K562 (cell line): ENCODE data around the gene HOXA9. TPM values are rescaled to one million over a fixed set of nuclear protein-coding genes. Genes with fewer than 3 reads are reported as not detected.

Source experiments
- ATAC-seq: fragments of 200-7000 bp; cut with Tn5 transposase; 3 replicates; pipeline ENCODE4 v1.9.1; 2020; ENCODE audit warnings: moderate library complexity
- BruUV-seq: library from RNA; stranded (reverse); fragments of 400-500 nt; replicated peaks from 2 replicates; lab custom pipeline; 2021; lab: Mats Ljungman, UMichigan
- CTCF ChIA-PET: fragments of 300-600 bp; formaldehyde crosslinking; extraction: SDS; loops from one replicate; lab custom pipeline; 2021; ENCODE audit warnings: low intra/inter-chr PET ratio; lab: Yijun Ruan, JAX
- POLR2A ChIA-PET: fragments of 300-600, 350-650 bp; sonication (Branson Sonifier 250); formaldehyde crosslinking; extraction: SDS; loops from one replicate; lab custom pipeline; 2021; ENCODE audit warnings: antibody characterized with exemption, inconsistent platforms; lab: Yijun Ruan, JAX
- DNase-seq, 4 experiments: peaks; one replicate each; pipeline versions ENCODE4 v3.0.0 to v3.0.0-alpha.2; 2011 to 2018; ENCODE audit warnings: low spot score in 3 of 4, mixed read lengths in 3 of 4; ENCODE audit errors: extremely low read depth in 1 of 4
- FAIRE-seq: peaks from 2 replicates; lab custom pipeline; 2011; peaks lifted over from hg19 to GRCh38; lab: Jason Lieb, UNC
- H2AFZ ChIP-seq: 2 replicates; pipeline ENCODE4 v1.6.0; 2011; ENCODE audit warnings: low read depth, low read length, control low read depth, inconsistent platforms
- H3K27ac ChIP-seq: fragments of 200-600 bp; 3 replicates; pipeline ENCODE4 v1.8.0; 2011; ENCODE audit warnings: low read depth, mild to moderate bottlenecking, control low read depth, inconsistent platforms, low read length, moderate library complexity, mixed read lengths; ENCODE audit errors: extremely low read depth
- H3K27me3 ChIP-seq, 2 experiments: fragments of 300-600 bp in 1 of 2; 2 replicates in 1 of 2; 3 replicates in 1 of 2; pipeline versions ENCODE4 v1.6.0 to v1.8.0; 2011; ENCODE audit warnings: inconsistent platforms in 2 of 2, low read length in 2 of 2, mild to moderate bottlenecking in 1 of 2, mixed read lengths in 1 of 2, moderate library complexity in 1 of 2; ENCODE audit not compliant: control insufficient read depth in 2 of 2, insufficient read depth in 2 of 2
- H3K36me3 ChIP-seq: fragments of 300-600 bp; 3 replicates; pipeline ENCODE4 v1.8.0; 2011; ENCODE audit warnings: mild to moderate bottlenecking, low read length, inconsistent platforms; ENCODE audit not compliant: control insufficient read depth, insufficient read depth
- H3K4me1 ChIP-seq, 2 experiments: fragments of 200-600 bp in 1 of 2; replicated peaks in 1 of 2; 2 replicates in 1 of 2; 3 replicates in 1 of 2; pipeline versions ENCODE4 v1.5.1 to v1.8.0; 2011; ENCODE audit warnings: inconsistent platforms in 2 of 2, low read length in 2 of 2, mild to moderate bottlenecking in 1 of 2, mixed read lengths in 1 of 2, moderate library complexity in 1 of 2; ENCODE audit not compliant: control insufficient read depth in 2 of 2, insufficient read depth in 2 of 2
- H3K4me2 ChIP-seq: 2 replicates; pipeline ENCODE4 v1.6.1; 2011; ENCODE audit warnings: low read length, control low read depth, inconsistent platforms, mixed read lengths; ENCODE audit not compliant: insufficient read depth
- H3K4me3 ChIP-seq: fragments of 200-600 bp; sonication (generic), shearing (Covaris generic); 2 replicates; pipeline ENCODE4 v1.5.1; 2016; ENCODE audit warnings: control low read depth, inconsistent platforms
- H3K79me2 ChIP-seq: fragments of 200-600 bp; 3 replicates; pipeline ENCODE4 v1.8.0; 2011; ENCODE audit warnings: low read length, inconsistent platforms; ENCODE audit not compliant: control insufficient read depth, insufficient read depth
- H3K9ac ChIP-seq, 2 experiments: 2 replicates each; pipeline versions ENCODE4 v1.6.0 to v1.6.1; 2011; ENCODE audit warnings: low read depth in 2 of 2, low read length in 2 of 2, control low read depth in 1 of 2, inconsistent platforms in 1 of 2, mild to moderate bottlenecking in 1 of 2, mixed read lengths in 1 of 2; ENCODE audit not compliant: insufficient read depth in 1 of 2
- H3K9me1 ChIP-seq: one replicate; pipeline ENCODE4 v1.6.0; 2011; ENCODE audit warnings: inconsistent platforms, mild to moderate bottlenecking, low read length, moderate library complexity; ENCODE audit not compliant: control insufficient read depth, insufficient read depth
- H3K9me3 ChIP-seq: replicated peaks from 2 replicates; pipeline ENCODE4 v1.5.1; 2011; ENCODE audit warnings: low read depth, low read length, inconsistent platforms; ENCODE audit not compliant: control insufficient read depth, insufficient read depth
- H4K20me1 ChIP-seq: replicated peaks from 2 replicates; pipeline ENCODE4 v1.6.1; 2011; ENCODE audit warnings: low read length, inconsistent platforms, mixed read lengths; ENCODE audit not compliant: control insufficient read depth, insufficient read depth
- CBX8 ChIP-seq: fragments of 200-600 bp; sonication (generic); IDR thresholded peaks from 2 replicates; pipeline ENCODE4 v1.6.1; 2012; ENCODE audit warnings: borderline replicate concordance, mixed run types, low read depth, mild to moderate bottlenecking, moderate library complexity, mixed read lengths, low read length, control low read depth, inconsistent platforms; ENCODE audit not compliant: poor library complexity, severe bottlenecking; ENCODE audit errors: extremely low read depth
- DIDO1 ChIP-seq: fragments of 450-650 bp; IDR thresholded peaks from 2 replicates; pipeline ENCODE4 v1.6.1; 2016; ENCODE audit warnings: low read depth, missing biosample characterization, missing genetic modification characterization
- RERE ChIP-seq: sonication (generic); formaldehyde crosslinking; IDR thresholded peaks from 2 replicates; pipeline ENCODE4 v1.8.0; 2023; ENCODE audit warnings: missing genetic modification reagents, mild to moderate bottlenecking, borderline replicate concordance
- TEAD1 ChIP-seq, 2 experiments: fragments of 450-650 bp in 1 of 2; sonication (generic) in 1 of 2; formaldehyde crosslinking; IDR thresholded peaks; 2 replicates each; pipeline versions ENCODE4 v1.4.0 to v1.8.0; 2020 to 2022; ENCODE audit warnings: mild to moderate bottlenecking in 2 of 2, missing genetic modification reagents in 1 of 2
- ZNF143 ChIP-seq: sonication (generic); formaldehyde crosslinking; IDR thresholded peaks from 2 replicates; pipeline ENCODE4 v1.9.0; 2022; ENCODE audit warnings: mild to moderate bottlenecking, missing genetic modification reagents
- ZNF324 ChIP-seq: fragments of 250-450 bp; sonication (Bioruptor Pico); IDR thresholded peaks from 2 replicates; pipeline ENCODE4 v1.4.0; 2020; ENCODE audit warnings: mild to moderate bottlenecking
- WGBS: fragments of 100-300 bp; shearing (Covaris generic); methylation state at CpG from one replicate; pipeline ENCODE4 v1.1.6; 2016; ENCODE audit warnings: low coverage, mixed read lengths; ENCODE audit not compliant: insufficient coverage; ENCODE audit errors: missing lambda C conversion rate; 5-methylcytosine and 5-hydroxymethylcytosine counted together
- in situ Hi-C: fragments of 300-500 bp; cut with MboI; formaldehyde crosslinking; loops from 4 replicates; pipeline ENCODE4 v1.15.0; 2018; ENCODE audit warnings: inconsistent platforms, mixed read lengths
- intact Hi-C: fragments of 100-400 bp; cut with micrococcal nuclease; formaldehyde crosslinking; loops from 2 replicates; pipeline ENCODE4 v1.14.2; 2022
- polyA plus RNA-seq, 8 experiments: library from polyadenylated mRNA; depleted of rRNA in 4 of 8; stranded (reverse) in 5 of 8; unstranded in 3 of 8; fragments of >200 nt; fragmentation: Nextera tagmentation in 2 of 8; fragmentation: Illumina TruSeq in 1 of 8; extraction: Ambion mirVana in 2 of 8; extraction: Trizol in 1 of 8; gene quantifications; 2 replicates each; pipeline versions ENCODE4 v1.2.1 to v1.2.3, GENCODE V29; 2011 to 2014; ENCODE audit warnings: inconsistent platforms in 1 of 8, missing spikeins in 1 of 8
- total RNA-seq, 7 experiments: library from RNA; depleted of rRNA in 6 of 7; stranded (reverse); fragments of >200 nt in 6 of 7; fragmentation: Illumina TruSeq in 2 of 7; extraction: Trizol in 2 of 7; gene quantifications; 2 replicates each; pipeline versions ENCODE4 v1.2.1 to v1.2.3, GENCODE V29; 2011 to 2021; ENCODE audit warnings: low replicate concordance in 1 of 7
- TF ChIP-seq, protein P1 (sequence below): fragments of 450-650 bp; IDR thresholded peaks from 2 replicates; pipeline ENCODE4 v1.6.1; 2016; ENCODE audit warnings: low read depth

Gene HOXA9
- total and polyA plus RNA-seq, 9 of the 15 experiments (the other 6 are each of a cell fraction or from before 2014, with no cell fraction given), result not detected

DNA sequence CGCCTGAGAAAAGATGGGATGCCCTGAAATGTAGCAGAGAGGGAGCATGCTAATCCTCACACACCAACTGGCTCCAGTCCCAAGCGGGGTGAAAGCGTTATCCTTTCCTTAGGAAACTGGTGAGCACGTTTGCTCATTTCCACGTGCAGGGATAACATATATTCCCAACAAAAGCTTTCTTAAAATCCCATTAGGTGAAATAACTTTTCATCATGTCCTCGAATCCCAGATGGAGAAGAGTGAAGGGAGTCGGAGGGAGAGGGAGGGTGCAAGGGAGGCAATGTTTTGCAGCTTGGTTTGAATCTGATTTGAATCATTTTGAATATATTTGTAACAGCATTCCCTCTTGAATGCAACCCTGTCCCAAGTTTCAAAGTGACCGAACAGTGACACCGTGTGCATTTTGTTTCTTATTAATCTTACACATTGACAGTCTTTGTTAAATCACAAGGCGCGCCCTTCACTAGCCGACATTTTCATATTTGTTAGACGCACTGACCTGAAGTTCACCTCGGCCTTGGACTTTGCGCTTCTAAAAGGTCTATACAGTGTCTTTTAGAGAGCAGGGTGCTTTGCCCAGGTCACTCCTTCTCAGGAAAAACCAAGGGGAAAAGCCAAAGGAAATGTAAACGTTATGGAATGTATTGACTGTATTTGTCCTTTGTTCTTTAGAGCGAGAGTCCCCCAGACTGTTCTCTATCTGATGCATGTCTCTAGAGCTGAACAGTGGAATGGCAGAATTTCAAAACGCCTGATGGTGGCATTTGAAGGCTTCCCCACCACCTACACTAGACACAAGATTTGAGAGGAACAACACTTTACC, 31.7 kb downstream of the HOXA9 start:
- H3K9ac ChIP-seq, result no peak overlapping the region
- ATAC-seq (no peak), DNase-seq (no peak), FAIRE-seq (no peak)
- H3K9me1 ChIP-seq, result no peaks in the 10 kb centered on the region
- peaks cover 0 to 7% of the 10 kb centered on the region in 2 experiments; a peak in 1 of 5 replicates for H3K4me1 ChIP-seq
- no peaks in the 10 kb centered on the region for H3K36me3 ChIP-seq
- intact Hi-C loops, result no loop called here
- ChIA-PET POLR2A (no interaction called here), CTCF (no interaction called here)
- no peak overlapping the region for H3K4me3 ChIP-seq
- no peaks in the 10 kb centered on the region for H3K9me3 ChIP-seq
- in situ Hi-C loops, result no loop called here
- H3K27ac ChIP-seq, result no peak overlapping the region
- H3K27me3 ChIP-seq, result peaks cover 26 to 33% of the 10 kb centered on the region in 2 experiments
- no TSS peak for BruUV-seq
- no peaks in the 10 kb centered on the region for H3K79me2 ChIP-seq
- 4% methylated on average over 18 of the region's 18 CpGs for WGBS
- no peak overlapping the region for H2AFZ ChIP-seq
- H4K20me1 ChIP-seq, result no peaks in the 10 kb centered on the region
- H3K4me2 ChIP-seq, result no peak overlapping the region
- TF ChIP-seq DIDO1 (tag), result no peak
- TF ChIP-seq, protein P1, sequence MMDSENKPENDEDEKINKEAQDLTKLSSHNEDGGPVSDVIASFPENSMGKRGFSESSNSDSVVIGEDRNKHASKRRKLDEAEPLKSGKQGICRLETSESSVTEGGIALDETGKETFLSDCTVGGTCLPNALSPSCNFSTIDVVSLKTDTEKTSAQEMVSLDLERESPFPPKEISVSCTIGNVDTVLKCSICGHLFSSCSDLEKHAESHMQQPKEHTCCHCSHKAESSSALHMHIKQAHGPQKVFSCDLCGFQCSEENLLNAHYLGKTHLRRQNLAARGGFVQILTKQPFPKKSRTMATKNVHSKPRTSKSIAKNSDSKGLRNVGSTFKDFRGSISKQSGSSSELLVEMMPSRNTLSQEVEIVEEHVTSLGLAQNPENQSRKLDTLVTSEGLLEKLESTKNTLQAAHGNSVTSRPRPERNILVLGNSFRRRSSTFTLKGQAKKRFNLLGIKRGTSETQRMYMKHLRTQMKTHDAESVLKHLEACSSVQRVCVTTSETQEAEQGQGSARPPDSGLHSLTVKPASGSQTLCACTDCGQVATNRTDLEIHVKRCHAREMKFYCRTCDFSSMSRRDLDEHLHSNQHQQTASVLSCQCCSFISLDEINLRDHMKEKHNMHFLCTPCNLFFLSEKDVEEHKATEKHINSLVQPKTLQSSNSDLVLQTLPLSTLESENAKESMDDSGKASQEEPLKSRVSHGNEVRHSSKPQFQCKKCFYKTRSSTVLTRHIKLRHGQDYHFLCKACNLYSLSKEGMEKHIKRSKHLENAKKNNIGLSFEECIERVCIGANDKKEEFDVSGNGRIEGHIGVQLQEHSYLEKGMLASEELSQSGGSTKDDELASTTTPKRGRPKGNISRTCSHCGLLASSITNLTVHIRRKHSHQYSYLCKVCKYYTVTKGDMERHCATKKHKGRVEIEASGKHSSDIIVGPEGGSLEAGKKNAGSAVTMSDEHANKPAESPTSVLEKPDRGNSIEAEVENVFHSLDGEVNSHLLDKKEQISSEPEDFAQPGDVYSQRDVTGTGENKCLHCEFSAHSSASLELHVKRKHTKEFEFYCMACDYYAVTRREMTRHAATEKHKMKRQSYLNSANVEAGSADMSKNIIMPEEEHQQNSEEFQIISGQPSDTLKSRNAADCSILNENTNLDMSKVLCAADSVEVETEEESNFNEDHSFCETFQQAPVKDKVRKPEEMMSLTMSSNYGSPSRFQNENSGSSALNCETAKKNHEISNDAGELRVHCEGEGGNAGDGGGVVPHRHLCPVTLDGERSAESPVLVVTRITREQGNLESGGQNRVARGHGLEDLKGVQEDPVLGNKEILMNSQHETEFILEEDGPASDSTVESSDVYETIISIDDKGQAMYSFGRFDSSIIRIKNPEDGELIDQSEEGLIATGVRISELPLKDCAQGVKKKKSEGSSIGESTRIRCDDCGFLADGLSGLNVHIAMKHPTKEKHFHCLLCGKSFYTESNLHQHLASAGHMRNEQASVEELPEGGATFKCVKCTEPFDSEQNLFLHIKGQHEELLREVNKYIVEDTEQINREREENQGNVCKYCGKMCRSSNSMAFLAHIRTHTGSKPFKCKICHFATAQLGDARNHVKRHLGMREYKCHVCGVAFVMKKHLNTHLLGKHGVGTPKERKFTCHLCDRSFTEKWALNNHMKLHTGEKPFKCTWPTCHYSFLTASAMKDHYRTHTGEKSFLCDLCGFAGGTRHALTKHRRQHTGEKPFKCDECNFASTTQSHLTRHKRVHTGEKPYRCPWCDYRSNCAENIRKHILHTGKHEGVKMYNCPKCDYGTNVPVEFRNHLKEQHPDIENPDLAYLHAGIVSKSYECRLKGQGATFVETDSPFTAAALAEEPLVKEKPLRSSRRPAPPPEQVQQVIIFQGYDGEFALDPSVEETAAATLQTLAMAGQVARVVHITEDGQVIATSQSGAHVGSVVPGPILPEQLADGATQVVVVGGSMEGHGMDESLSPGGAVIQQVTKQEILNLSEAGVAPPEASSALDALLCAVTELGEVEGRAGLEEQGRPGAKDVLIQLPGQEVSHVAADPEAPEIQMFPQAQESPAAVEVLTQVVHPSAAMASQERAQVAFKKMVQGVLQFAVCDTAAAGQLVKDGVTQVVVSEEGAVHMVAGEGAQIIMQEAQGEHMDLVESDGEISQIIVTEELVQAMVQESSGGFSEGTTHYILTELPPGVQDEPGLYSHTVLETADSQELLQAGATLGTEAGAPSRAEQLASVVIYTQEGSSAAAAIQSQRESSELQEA, result no peak
- TF ChIP-seq CBX8, result no peak
- no peak for TF ChIP-seq RERE (CRISPR knock-in tag)
- TF ChIP-seq TEAD1 (CRISPR knock-in tag; IDR thresholded peaks at IDR 0.05), result no peak
- no peak for TF ChIP-seq ZNF143 (CRISPR knock-in tag)
- no peak for TF ChIP-seq ZNF324 (CRISPR knock-in tag)
